ENCODE data around the gene PPP1R2B. TPM values are rescaled to one million over a fixed set of nuclear protein-coding genes. Genes with fewer than 3 reads are reported as not detected.
A peak's percentile ranks its signal among the peaks of the same experiment; 100 is the strongest.

PPP1R2B gene
- total RNA-seq, 1 experiment from 2014 or later, result 0.07 TPM

GRCh38 chr5:156834916-156835315, 15.2 kb upstream of the PPP1R2B start:
- Histone ChIP-seq H3K79me2 (ENCODE audit: low read length) (no peaks in the 10 kb centered on the region), H3F3A (ENCODE audit: low read length, unreplicated experiment) (no peaks in the 10 kb centered on the region), H3K4me1 (ENCODE audit: insufficient read depth, low read length) (no peaks in the 10 kb centered on the region), H4K20me1 (ENCODE audit: low read length) (no peaks in the 10 kb centered on the region), H2AFZ (ENCODE audit: low read length) (no peak overlapping the region), H3K27ac (ENCODE audit: low read length) (no peak overlapping the region), H3K9me3 (ENCODE audit: low read length) (no peaks in the 10 kb centered on the region), H3K4me3 (ENCODE audit: low read length) (no peak overlapping the region), H3K9ac (ENCODE audit: low read length) (no peak overlapping the region), H3K4me2 (ENCODE audit: low read length) (no peak overlapping the region), H3K36me3 (ENCODE audit: low read depth, low read length) (no peaks in the 10 kb centered on the region), H3K27me3 (ENCODE audit: low read length) (peaks cover 18% of the 10 kb centered on the region), H3K9me2 (replicated peaks; ENCODE audit: low read length) (no peaks in the 10 kb centered on the region)
- CTCF ChIA-PET, result no interaction called here
- BruUV-seq (replicated peaks), result no TSS peak
- POLR2A ChIA-PET (ENCODE audit: unreplicated experiment), result interaction anchor here (0.5 kb wide), 1 partner anchor 298 kb away, joined by 3 read pairs; no protein-coding TSS in a partner anchor
- ATAC-seq (no peak), DNase-seq (no peak)
- TF ChIP-seq, protein P1, sequence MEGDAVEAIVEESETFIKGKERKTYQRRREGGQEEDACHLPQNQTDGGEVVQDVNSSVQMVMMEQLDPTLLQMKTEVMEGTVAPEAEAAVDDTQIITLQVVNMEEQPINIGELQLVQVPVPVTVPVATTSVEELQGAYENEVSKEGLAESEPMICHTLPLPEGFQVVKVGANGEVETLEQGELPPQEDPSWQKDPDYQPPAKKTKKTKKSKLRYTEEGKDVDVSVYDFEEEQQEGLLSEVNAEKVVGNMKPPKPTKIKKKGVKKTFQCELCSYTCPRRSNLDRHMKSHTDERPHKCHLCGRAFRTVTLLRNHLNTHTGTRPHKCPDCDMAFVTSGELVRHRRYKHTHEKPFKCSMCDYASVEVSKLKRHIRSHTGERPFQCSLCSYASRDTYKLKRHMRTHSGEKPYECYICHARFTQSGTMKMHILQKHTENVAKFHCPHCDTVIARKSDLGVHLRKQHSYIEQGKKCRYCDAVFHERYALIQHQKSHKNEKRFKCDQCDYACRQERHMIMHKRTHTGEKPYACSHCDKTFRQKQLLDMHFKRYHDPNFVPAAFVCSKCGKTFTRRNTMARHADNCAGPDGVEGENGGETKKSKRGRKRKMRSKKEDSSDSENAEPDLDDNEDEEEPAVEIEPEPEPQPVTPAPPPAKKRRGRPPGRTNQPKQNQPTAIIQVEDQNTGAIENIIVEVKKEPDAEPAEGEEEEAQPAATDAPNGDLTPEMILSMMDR (conservative IDR thresholded peaks at IDR 0.05; ENCODE audit: low read depth, low read length), result no peak
- TF ChIP-seq EZH2phosphoT487 (IDR thresholded peaks at IDR 0.05; ENCODE audit: borderline replicate concordance, low read length) (no peak), EZH2 (IDR thresholded peaks at IDR 0.05; ENCODE audit: low read length, unreplicated experiment) (no peak)
- intact Hi-C loops (cut with micrococcal nuclease), result no loop called here

- no peak overlapping the region for H3K4me2 ChIP-seq (ENCODE audit: low read length)
- H2AFZ ChIP-seq (ENCODE audit: low read length), result no peak overlapping the region
- H3K4me1 ChIP-seq (ENCODE audit: insufficient read depth, low read length), result no peaks in the 10 kb centered on the region
- H4K20me1 ChIP-seq (ENCODE audit: low read length), result no peaks in the 10 kb centered on the region
- H3K27ac ChIP-seq (ENCODE audit: low read length), result no peak overlapping the region
- POLR2A ChIA-PET (ENCODE audit: unreplicated experiment), result no interaction called here
- ATAC-seq (peak; percentile 43; the same call in 1 of the 2 replicates), DNase-seq (peak; percentile 50)
- TF ChIP-seq EZH2phosphoT487 (IDR thresholded peaks at IDR 0.05; ENCODE audit: borderline replicate concordance, low read length), result no peak
- TF ChIP-seq, protein P1 (conservative IDR thresholded peaks at IDR 0.05; ENCODE audit: low read depth, low read length), result peak; percentile 60
- no peak overlapping the region for H3K9ac ChIP-seq (ENCODE audit: low read length)
- no peaks in the 10 kb centered on the region for H3K9me3 ChIP-seq (ENCODE audit: low read length)
- CTCF ChIA-PET, result no interaction called here
- H3K27me3 ChIP-seq (ENCODE audit: low read length), result peaks cover 24% of the 10 kb centered on the region
- H3K4me3 ChIP-seq (ENCODE audit: low read length), result no peak overlapping the region
- H3K9me2 ChIP-seq (replicated peaks; ENCODE audit: low read length), result no peaks in the 10 kb centered on the region
- BruUV-seq (replicated peaks), result no TSS peak
- H3F3A ChIP-seq (ENCODE audit: low read length, unreplicated experiment), result no peaks in the 10 kb centered on the region
- H3K79me2 ChIP-seq (ENCODE audit: low read length), result no peaks in the 10 kb centered on the region
- intact Hi-C loops (cut with micrococcal nuclease), result loop anchor here (1.0 to 2.0 kb wide), 2 partner anchors 191 to 296 kb away; no protein-coding TSS in a partner anchor
- H3K36me3 ChIP-seq (ENCODE audit: low read depth, low read length), result no peaks in the 10 kb centered on the region
These were observed 14.2 kb upstream of the PPP1R2B start for GRCh38 chr5:156835905-156836304.

GRCh38 chr5:156836846-156837245, 13.2 kb upstream of the PPP1R2B start:
- H2AFZ ChIP-seq (ENCODE audit: low read length), result no peak overlapping the region
- H3K4me1 ChIP-seq (ENCODE audit: insufficient read depth, low read length), result no peaks in the 10 kb centered on the region
- CTCF ChIA-PET, result no interaction called here
- ATAC-seq, result no peak
- H3K9ac ChIP-seq (ENCODE audit: low read length), result no peak overlapping the region
- DNase-seq, result no peak
- no peak overlapping the region for H3K4me3 ChIP-seq (ENCODE audit: low read length)
- no peak for TF ChIP-seq EZH2 (IDR thresholded peaks at IDR 0.05; ENCODE audit: low read length, unreplicated experiment)
- TF ChIP-seq, protein P1 (conservative IDR thresholded peaks at IDR 0.05; ENCODE audit: low read depth, low read length), result no peak
- no peak for TF ChIP-seq EZH2phosphoT487 (IDR thresholded peaks at IDR 0.05; ENCODE audit: borderline replicate concordance, low read length)
- peaks cover 23% of the 10 kb centered on the region for H3K27me3 ChIP-seq (ENCODE audit: low read length)
- BruUV-seq (replicated peaks), result no TSS peak
- H3K79me2 ChIP-seq (ENCODE audit: low read length), result no peaks in the 10 kb centered on the region
- POLR2A ChIA-PET (ENCODE audit: unreplicated experiment), result interaction anchor here (0.6 kb wide), 1 partner anchor 306 kb away, joined by 4 read pairs; the partner anchor contains the start of gene MED7
- intact Hi-C loops (cut with micrococcal nuclease), result loop anchor here (1.0 to 2.0 kb wide), 2 partner anchors 190 to 295 kb away; no protein-coding TSS in a partner anchor
- H4K20me1 ChIP-seq (ENCODE audit: low read length), result no peaks in the 10 kb centered on the region
- H3K27ac ChIP-seq (ENCODE audit: low read length), result no peak overlapping the region
- H3K4me2 ChIP-seq (ENCODE audit: low read length), result no peak overlapping the region
- H3K36me3 ChIP-seq (ENCODE audit: low read depth, low read length), result no peaks in the 10 kb centered on the region
- H3K9me3 ChIP-seq (ENCODE audit: low read length), result no peaks in the 10 kb centered on the region
- H3F3A ChIP-seq (ENCODE audit: low read length, unreplicated experiment), result no peaks in the 10 kb centered on the region
- H3K9me2 ChIP-seq (replicated peaks; ENCODE audit: low read length), result no peaks in the 10 kb centered on the region

Data from PC-3 (cell line).